Neuronal stem cell (in vitro differentiated cells): Measurements from ENCODE around the gene ASXL3.

Experiments used
- DNase-seq: peaks from one replicate; pipeline ENCODE4 v3.0.0-alpha.2; 2013; ENCODE audit warnings: low spot score
- H2AFZ ChIP-seq: one replicate; pipeline ENCODE4 v1.6.1; 2013; ENCODE audit warnings: mild to moderate bottlenecking, low read length, inconsistent platforms
- H2AK5ac ChIP-seq: 2 replicates; pipeline ENCODE4 v1.6.1; 2013; ENCODE audit warnings: low read depth, mild to moderate bottlenecking, inconsistent platforms, low read length, moderate library complexity, mixed read lengths
- H2BK120ac ChIP-seq: 2 replicates; pipeline ENCODE4 v1.6.1; 2013; ENCODE audit warnings: low read depth, mild to moderate bottlenecking, inconsistent platforms, low read length, moderate library complexity, mixed read lengths
- H2BK12ac ChIP-seq: one replicate; pipeline ENCODE4 v1.6.1; 2013; ENCODE audit warnings: low read length, inconsistent platforms
- H2BK15ac ChIP-seq: 2 replicates; pipeline ENCODE4 v1.6.1; 2013; ENCODE audit warnings: mild to moderate bottlenecking, low read length, inconsistent platforms, mixed read lengths
- H2BK5ac ChIP-seq: one replicate; pipeline ENCODE4 v1.6.1; 2013; ENCODE audit warnings: inconsistent platforms, mild to moderate bottlenecking, low read length, moderate library complexity
- H3K14ac ChIP-seq: one replicate; pipeline ENCODE4 v1.6.1; 2013; ENCODE audit warnings: low read length, inconsistent platforms
- H3K18ac ChIP-seq: 2 replicates; pipeline ENCODE4 v1.6.1; 2013; ENCODE audit warnings: low read length, inconsistent platforms
- H3K23ac ChIP-seq: 2 replicates; pipeline ENCODE4 v1.6.1; 2013; ENCODE audit warnings: low read depth, mild to moderate bottlenecking, mixed read lengths, low read length, inconsistent platforms; ENCODE audit not compliant: poor library complexity
- H3K27ac ChIP-seq: replicated peaks from 3 replicates; pipeline ENCODE4 v1.5.1; 2013; ENCODE audit warnings: low read length, inconsistent platforms
- H3K27me3 ChIP-seq, 3 experiments: 2 replicates each; pipeline ENCODE4 v1.6.1; 2013; ENCODE audit warnings: low read length in 3 of 3, mild to moderate bottlenecking in 2 of 3, inconsistent platforms in 1 of 3, low read depth in 1 of 3, mixed read lengths in 1 of 3, moderate library complexity in 1 of 3; ENCODE audit not compliant: control insufficient read depth in 3 of 3, insufficient read depth in 3 of 3
- H3K36me3 ChIP-seq, 2 donors: replicated peaks in 1 of 2; 2 replicates each; pipeline ENCODE4 v1.6.1; 2013; ENCODE audit warnings: low read length in 2 of 2; ENCODE audit not compliant: control insufficient read depth in 2 of 2, insufficient read depth in 2 of 2
- H3K4ac ChIP-seq: 2 replicates; pipeline ENCODE4 v1.6.1; 2013; ENCODE audit warnings: inconsistent platforms, mild to moderate bottlenecking, low read length, moderate library complexity
- H3K4me1 ChIP-seq, 2 donors: 1 replicate in 1 of 2; 2 replicates in 1 of 2; pipeline ENCODE4 v1.6.1; 2013; ENCODE audit warnings: low read length in 2 of 2, low read depth in 1 of 2; ENCODE audit not compliant: control insufficient read depth in 2 of 2, insufficient read depth in 1 of 2
- H3K4me2 ChIP-seq: one replicate; pipeline ENCODE4 v1.6.1; 2013; ENCODE audit warnings: mild to moderate bottlenecking, low read length, inconsistent platforms; ENCODE audit not compliant: insufficient read depth, poor library complexity, severe bottlenecking
- H3K4me3 ChIP-seq, 2 donors: 2 replicates each; pipeline ENCODE4 v1.5.1; 2013; ENCODE audit warnings: low read length in 2 of 2, mild to moderate bottlenecking in 2 of 2, inconsistent platforms in 1 of 2, moderate library complexity in 1 of 2
- H3K79me1 ChIP-seq: one replicate; pipeline ENCODE4 v1.6.1; 2013; ENCODE audit warnings: low read depth, mild to moderate bottlenecking, inconsistent platforms, low read length, moderate library complexity
- H3K9ac ChIP-seq: one replicate; pipeline ENCODE4 v1.6.1; 2013; ENCODE audit warnings: mild to moderate bottlenecking, low read depth, low read length, inconsistent platforms; ENCODE audit not compliant: poor library complexity
- H3K9me3 ChIP-seq, 2 donors: replicated peaks in 1 of 2; 2 replicates each; pipeline versions ENCODE3 to v1.6.1; 2013; ENCODE audit warnings: low read length in 2 of 2, mild to moderate bottlenecking in 2 of 2, inconsistent platforms in 1 of 2, low read depth in 1 of 2, mixed read lengths in 1 of 2, moderate library complexity in 1 of 2; ENCODE audit not compliant: control insufficient read depth in 2 of 2, insufficient read depth in 1 of 2
- H4K8ac ChIP-seq: one replicate; pipeline ENCODE4 v1.6.1; 2013; ENCODE audit warnings: low read depth, mild to moderate bottlenecking, inconsistent platforms, low read length, moderate library complexity
- H4K91ac ChIP-seq: one replicate; pipeline ENCODE4 v1.6.1; 2013; ENCODE audit warnings: low read length, low read depth, mild to moderate bottlenecking, inconsistent platforms; ENCODE audit not compliant: poor library complexity
- WGBS, 2 donors: extraction: QIAGEN DNeasy Blood & Tissue Kit; methylation state at CpG; one replicate each; pipeline ENCODE4 v1.1.7; 2013; ENCODE audit warnings: missing lambda C conversion rate in 2 of 2, mixed read lengths in 1 of 2; ENCODE audit not compliant: insufficient read length in 2 of 2, insufficient replicate concordance in 1 of 2; ENCODE audit errors: extremely low coverage in 2 of 2; 5-methylcytosine and 5-hydroxymethylcytosine counted together

ASXL3 gene

DNA sequence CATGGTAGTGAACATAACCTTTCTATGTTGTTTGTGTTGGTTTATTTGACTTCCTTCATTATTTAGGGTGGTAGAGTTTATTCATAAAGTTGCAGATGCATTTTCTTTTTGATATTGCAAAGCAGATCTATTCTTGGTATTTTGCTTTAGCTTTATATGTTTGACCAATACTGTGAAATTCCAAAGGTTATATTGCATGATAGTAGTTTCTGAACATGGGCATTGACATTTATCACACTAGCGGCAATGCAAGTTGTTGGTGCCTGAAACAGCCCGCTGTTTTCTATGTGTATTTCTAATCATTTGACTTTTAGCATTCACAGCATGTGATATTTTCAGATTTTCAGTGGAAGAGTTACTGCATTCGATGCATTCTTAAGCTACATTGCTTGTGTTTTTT, 87.2 kb downstream of the ASXL3 start:
- Histone ChIP-seq H3K79me1 (no peaks in the 10 kb centered on the region), H3K4ac (no peak overlapping the region), H3K23ac (no peak overlapping the region), H2BK15ac (no peak overlapping the region), H4K8ac (no peak overlapping the region), H2BK5ac (no peak overlapping the region), H3K4me1 (no peaks in the 10 kb centered on the region), H3K9ac (no peak overlapping the region), H3K27me3 (no peaks in the 10 kb centered on the region), H2BK120ac (no peak overlapping the region), H3K4me2 (no peak overlapping the region), H3K36me3 (peaks cover 2 to 26% of the 10 kb centered on the region in 2 donors), H2AFZ (no peak overlapping the region), H3K18ac (no peak overlapping the region), H3K4me3 (no peak overlapping the region), H2BK12ac (no peak overlapping the region), H2AK5ac (no peak overlapping the region), H3K9me3 (no peaks in the 10 kb centered on the region), H4K91ac (no peak overlapping the region), H3K27ac (no peak overlapping the region), H3K14ac (no peak overlapping the region)
- no peak for DNase-seq
- no CpG with 5 or more reads among the region's 3 CpGs for WGBS, 2 donors

DNA sequence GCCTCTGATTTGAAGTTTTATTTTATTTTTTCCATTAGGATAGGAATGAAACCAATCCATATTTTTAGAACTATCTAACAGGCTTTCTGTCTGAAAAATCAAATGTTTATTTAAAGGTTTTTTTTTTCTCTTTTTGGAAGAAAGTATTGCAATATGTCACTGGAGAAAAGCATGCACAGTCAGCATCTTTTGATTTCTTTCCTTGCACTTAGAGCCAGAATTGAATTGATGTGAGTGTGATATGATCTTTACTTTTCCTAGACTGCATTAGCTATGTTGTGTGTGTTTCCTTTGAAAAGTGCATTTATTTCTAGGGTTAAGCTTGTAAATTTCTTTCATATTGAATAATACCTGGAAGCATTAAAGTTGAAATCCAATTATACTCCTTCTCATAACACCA, 87.6 kb downstream of the ASXL3 start:
- Histone ChIP-seq H2BK12ac (no peak overlapping the region), H3K4me2 (no peak overlapping the region), H3K14ac (no peak overlapping the region), H3K18ac (no peak overlapping the region), H2BK120ac (no peak overlapping the region), H3K36me3 (peaks cover 2 to 29% of the 10 kb centered on the region in 2 donors), H2BK5ac (no peak overlapping the region), H4K8ac (no peak overlapping the region), H2AFZ (no peak overlapping the region), H3K4me3 (no peak overlapping the region), H3K9me3 (no peaks in the 10 kb centered on the region), H3K4me1 (no peaks in the 10 kb centered on the region), H3K27me3 (no peaks in the 10 kb centered on the region), H3K4ac (no peak overlapping the region), H2AK5ac (no peak overlapping the region), H3K9ac (no peak overlapping the region), H2BK15ac (no peak overlapping the region), H3K23ac (no peak overlapping the region), H4K91ac (no peak overlapping the region), H3K79me1 (no peaks in the 10 kb centered on the region), H3K27ac (no peak overlapping the region)
- no peak for DNase-seq

DNA sequence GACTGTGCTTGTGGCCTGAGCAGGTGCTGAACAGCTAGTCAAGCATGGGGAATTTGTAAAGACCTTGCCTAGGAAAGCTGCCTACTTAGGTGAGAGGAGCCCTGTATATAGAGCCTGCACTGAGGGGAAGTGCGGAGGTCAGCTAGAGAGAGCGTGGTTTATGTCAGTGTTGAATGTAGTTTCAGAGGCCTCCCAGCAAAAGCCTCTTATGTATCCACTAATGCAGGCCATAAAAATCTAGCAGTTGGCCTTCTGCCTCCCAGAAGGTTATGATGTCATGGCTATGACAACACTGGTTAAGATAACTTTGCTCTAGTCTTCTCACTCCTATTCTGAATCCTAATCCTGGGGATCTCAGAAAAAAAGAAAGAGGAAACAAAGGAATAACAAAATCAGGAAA, 88.9 kb downstream of the ASXL3 start:
- Histone ChIP-seq H3K9ac (no peak overlapping the region), H3K36me3 (peaks cover 2 to 23% of the 10 kb centered on the region in 2 donors), H3K27ac (no peak overlapping the region), H4K91ac (no peak overlapping the region), H4K8ac (no peak overlapping the region), H3K4me3 (no peak overlapping the region), H3K79me1 (no peaks in the 10 kb centered on the region), H2BK12ac (no peak overlapping the region), H3K23ac (no peak overlapping the region), H2BK15ac (no peak overlapping the region), H3K4me1 (peaks cover 0 to 12% of the 10 kb centered on the region in 2 donors), H3K18ac (no peak overlapping the region), H3K4ac (no peak overlapping the region), H2BK120ac (no peak overlapping the region), H2BK5ac (no peak overlapping the region), H3K14ac (no peak overlapping the region), H3K9me3 (no peaks in the 10 kb centered on the region), H3K4me2 (no peak overlapping the region), H3K27me3 (no peaks in the 10 kb centered on the region), H2AFZ (no peak overlapping the region), H2AK5ac (no peak overlapping the region)
- no CpG with 5 or more reads among the region's 2 CpGs for WGBS, 2 donors
- DNase-seq: no peak

DNA sequence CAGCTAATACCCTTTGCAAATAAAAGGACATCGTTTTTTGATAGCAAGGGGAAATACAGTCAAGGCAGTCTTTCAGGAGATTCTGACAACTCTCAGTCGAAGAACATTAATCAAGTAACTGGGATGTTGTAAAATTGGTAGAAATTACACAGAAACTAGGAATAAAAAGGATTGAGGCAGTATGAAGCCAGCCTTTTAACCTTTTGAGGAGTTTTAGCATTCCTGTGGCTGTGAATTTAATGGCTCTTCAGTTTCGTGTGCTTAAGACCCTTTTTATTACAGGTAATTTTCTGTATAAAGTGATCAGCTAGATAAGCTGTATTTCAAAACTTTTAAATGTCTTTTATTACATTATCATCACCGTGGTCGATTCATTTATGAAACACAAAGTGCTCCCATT, 91.6 kb downstream of the ASXL3 start:
- no peak overlapping the region for H3K4ac ChIP-seq
- no peak overlapping the region for H3K14ac ChIP-seq
- no peak overlapping the region for H3K4me2 ChIP-seq
- H3K4me1 ChIP-seq: peaks cover 0 to 18% of the 10 kb centered on the region in 2 donors
- no peak overlapping the region for H3K27ac ChIP-seq
- no peak overlapping the region for H2BK12ac ChIP-seq
- DNase-seq: no peak
- H2BK5ac ChIP-seq: no peak overlapping the region
- H3K4me3 ChIP-seq: no peak overlapping the region
- no peaks in the 10 kb centered on the region for H3K79me1 ChIP-seq
- no peak overlapping the region for H2AK5ac ChIP-seq
- no peaks in the 10 kb centered on the region for H3K27me3 ChIP-seq
- peaks cover 2 to 19% of the 10 kb centered on the region in 2 donors for H3K36me3 ChIP-seq
- H3K9me3 ChIP-seq: no peaks in the 10 kb centered on the region
- no peak overlapping the region for H2BK120ac ChIP-seq
- H3K23ac ChIP-seq: no peak overlapping the region
- WGBS, 2 donors: no CpG with 5 or more reads among the region's 5 CpGs
- no peak overlapping the region for H4K91ac ChIP-seq
- H2BK15ac ChIP-seq: no peak overlapping the region
- no peak overlapping the region for H3K9ac ChIP-seq
- H3K18ac ChIP-seq: no peak overlapping the region
- H2AFZ ChIP-seq: no peak overlapping the region
- H4K8ac ChIP-seq: no peak overlapping the region
